Lower lobe of right lung (tissue), 2 donors: ENCODE data around the gene ASB16. TPM values are rescaled to one million over a fixed set of nuclear protein-coding genes. Genes with fewer than 3 reads are reported as not detected.
A peak's percentile ranks its signal among the peaks of the same experiment; 100 is the strongest.

Source experiments
- ATAC-seq, 2 donors: fragments of 200-7000 bp; cut with Tn5 transposase; one replicate each; pipeline ENCODE4 v1.9.1; 2020 to 2022; ENCODE audit warnings: mild to moderate bottlenecking in 2 of 2, moderate library complexity in 2 of 2
- DNase-seq: peaks from one replicate; pipeline ENCODE4 v3.0.0-alpha.2; 2020
- H3K27ac ChIP-seq: fragments of 200-600 bp; one replicate; pipeline ENCODE4 v1.8.0; 2022
- H3K27me3 ChIP-seq: fragments of 200-600 bp; one replicate; pipeline ENCODE4 v1.8.0; 2022; ENCODE audit warnings: low read depth
- H3K36me3 ChIP-seq: fragments of 200-600 bp; one replicate; pipeline ENCODE4 v1.8.0; 2022; ENCODE audit warnings: mild to moderate bottlenecking
- H3K4me1 ChIP-seq: fragments of 200-600 bp; one replicate; pipeline ENCODE4 v1.8.0; 2022
- H3K4me3 ChIP-seq: fragments of 200-600 bp; one replicate; pipeline ENCODE4 v1.8.0; 2022; ENCODE audit warnings: mild to moderate bottlenecking
- H3K9me3 ChIP-seq: fragments of 200-600 bp; one replicate; pipeline ENCODE4 v1.8.0; 2022
- intact Hi-C: fragments of 100-400 bp; cut with DNase I; formaldehyde crosslinking; loops from one replicate; pipeline ENCODE4 v1.11.0; 2022
- total RNA-seq: library from RNA; stranded (reverse); fragmentation: NEBNext Ultra II Directional; extraction: Animal tissue kit (Norgen Biotek cat#: 25700); gene quantifications from one replicate; pipeline ENCODE4 v1.2.1, GENCODE V29; 2021
- TF ChIP-seq, protein P1 (sequence below): fragments of 200-600 bp; IDR thresholded peaks from one replicate; pipeline ENCODE4 v1.8.0; 2022; ENCODE audit warnings: antibody characterized with exemption, mild to moderate bottlenecking
- donor health status: DM: no; HTN: yes; CAD: no; lungs with severe emphysema.

ASB16 gene
- total RNA-seq, 1 donor from 2014 or later, result not detected

DNA sequence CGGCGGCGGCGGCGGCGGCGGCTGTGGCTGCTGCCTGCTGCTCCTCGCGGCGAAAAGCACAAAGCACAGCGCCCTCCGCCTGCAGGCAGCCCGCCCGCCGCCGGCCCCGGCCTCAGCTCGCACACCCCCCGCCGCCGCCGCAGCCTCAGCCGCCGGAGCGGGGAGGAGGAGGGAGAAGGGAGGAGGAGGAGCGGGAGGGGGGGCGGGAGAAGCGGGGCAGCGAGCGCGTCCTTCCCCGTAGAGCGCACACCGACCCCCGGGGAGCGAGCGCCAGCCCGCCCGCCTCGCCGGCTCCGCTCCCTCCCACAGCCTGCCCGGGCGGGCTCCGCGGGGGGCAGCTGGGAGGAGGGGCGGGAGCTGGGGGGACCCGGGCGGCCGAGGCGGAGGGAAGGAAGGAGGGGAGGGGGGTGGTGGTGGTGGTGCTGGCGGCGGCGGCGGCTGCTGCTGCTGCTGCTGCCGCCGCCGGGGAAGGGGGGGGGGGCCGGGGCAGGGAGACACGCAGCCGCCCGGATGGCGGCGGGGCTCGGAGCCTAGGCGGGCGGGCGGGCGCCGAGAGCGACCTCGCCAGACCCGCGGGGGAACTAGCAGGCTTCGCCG, 49.2 kb downstream of the ASB16 start, which contains the start of gene UBTF:
Gene UBTF, minus strand, starts transcription at position 60 of the 597 bp plus-strand sequence. CDS start 1,446 bp downstream, outside the sequence.
- ATAC-seq (peak; percentile 7 to 33), DNase-seq (peak; percentile 76)
- no peaks in the 10 kb centered on the region for H3K27me3 ChIP-seq
- peaks cover 31% of the 10 kb centered on the region for H3K36me3 ChIP-seq
- peak within 1 kb of the TSS; percentile 96 for H3K27ac ChIP-seq
- H3K9me3 ChIP-seq, result no peaks in the 10 kb centered on the region
- intact Hi-C loops, result loop anchor here (10.0 kb wide), 1 partner anchor 125 kb away; the partner anchor contains the start of gene GRN
- TF ChIP-seq, protein P1, sequence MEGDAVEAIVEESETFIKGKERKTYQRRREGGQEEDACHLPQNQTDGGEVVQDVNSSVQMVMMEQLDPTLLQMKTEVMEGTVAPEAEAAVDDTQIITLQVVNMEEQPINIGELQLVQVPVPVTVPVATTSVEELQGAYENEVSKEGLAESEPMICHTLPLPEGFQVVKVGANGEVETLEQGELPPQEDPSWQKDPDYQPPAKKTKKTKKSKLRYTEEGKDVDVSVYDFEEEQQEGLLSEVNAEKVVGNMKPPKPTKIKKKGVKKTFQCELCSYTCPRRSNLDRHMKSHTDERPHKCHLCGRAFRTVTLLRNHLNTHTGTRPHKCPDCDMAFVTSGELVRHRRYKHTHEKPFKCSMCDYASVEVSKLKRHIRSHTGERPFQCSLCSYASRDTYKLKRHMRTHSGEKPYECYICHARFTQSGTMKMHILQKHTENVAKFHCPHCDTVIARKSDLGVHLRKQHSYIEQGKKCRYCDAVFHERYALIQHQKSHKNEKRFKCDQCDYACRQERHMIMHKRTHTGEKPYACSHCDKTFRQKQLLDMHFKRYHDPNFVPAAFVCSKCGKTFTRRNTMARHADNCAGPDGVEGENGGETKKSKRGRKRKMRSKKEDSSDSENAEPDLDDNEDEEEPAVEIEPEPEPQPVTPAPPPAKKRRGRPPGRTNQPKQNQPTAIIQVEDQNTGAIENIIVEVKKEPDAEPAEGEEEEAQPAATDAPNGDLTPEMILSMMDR, result no peak
- H3K4me1 ChIP-seq, result peaks cover 41% of the 10 kb centered on the region
- peak within 1 kb of the TSS; percentile 97 for H3K4me3 ChIP-seq

- TF ChIP-seq, protein P1, result peak; percentile 7
- no peaks in the 10 kb centered on the region for H3K27me3 ChIP-seq
- peak overlapping the region; percentile 96 for H3K27ac ChIP-seq
- peak overlapping the region; percentile 97 for H3K4me3 ChIP-seq
- intact Hi-C loops, result no loop called here
- no peaks in the 10 kb centered on the region for H3K9me3 ChIP-seq
- peaks cover 41% of the 10 kb centered on the region for H3K4me1 ChIP-seq
- ATAC-seq (peak; percentile 44 to 57), DNase-seq (peak; percentile 70)
- peaks cover 24% of the 10 kb centered on the region for H3K36me3 ChIP-seq
These were observed 49.9 kb downstream of the ASB16 start for GRCh38 chr17:44220213-44221083.

GRCh38 chr17:44221084-44221861, 50.8 kb downstream of the ASB16 start:
- Histone ChIP-seq H3K9me3 (no peaks in the 10 kb centered on the region), H3K4me3 (peak overlapping the region; percentile 97), H3K4me1 (peaks cover 38% of the 10 kb centered on the region), H3K27me3 (no peaks in the 10 kb centered on the region), H3K27ac (peak overlapping the region; percentile 96), H3K36me3 (peaks cover 15% of the 10 kb centered on the region)
- peak; percentile 49 to 61 for ATAC-seq
- intact Hi-C loops, result no loop called here
- DNase-seq, result peak; percentile 82
- TF ChIP-seq, protein P1, result no peak

DNA sequence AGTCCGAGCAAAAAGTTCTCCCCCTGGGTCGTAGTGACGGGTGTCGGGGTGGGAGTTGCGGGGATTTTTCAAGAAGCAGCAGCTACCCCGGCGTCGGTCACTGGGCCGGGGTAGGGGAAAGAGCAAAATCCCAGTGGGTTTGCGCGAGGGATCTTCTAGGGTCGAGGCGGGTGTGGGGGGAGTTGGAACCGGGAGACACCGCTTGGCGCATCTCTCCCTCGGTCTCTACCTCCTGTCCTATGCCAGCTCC, 51.3 kb downstream of the ASB16 start:
- intact Hi-C loops, result no loop called here
- Histone ChIP-seq H3K9me3 (no peaks in the 10 kb centered on the region), H3K4me1 (peaks cover 33% of the 10 kb centered on the region), H3K27ac (peak overlapping the region; percentile 96), H3K4me3 (peak overlapping the region; percentile 97), H3K36me3 (peaks cover 10% of the 10 kb centered on the region), H3K27me3 (no peaks in the 10 kb centered on the region)
- TF ChIP-seq, protein P1, result no peak
- ATAC-seq (peak in 1 of 2 donors; percentile 0), DNase-seq (no peak)

GRCh38 chr17:44222112-44222869, 51.8 kb downstream of the ASB16 start:
- Histone ChIP-seq H3K27me3 (no peaks in the 10 kb centered on the region), H3K27ac (peak overlapping the region; percentile 96), H3K36me3 (peaks cover 5% of the 10 kb centered on the region), H3K4me3 (peak overlapping the region; percentile 97), H3K4me1 (peaks cover 28% of the 10 kb centered on the region), H3K9me3 (no peaks in the 10 kb centered on the region)
- ATAC-seq (peak; percentile 57), DNase-seq (peak; percentile 84)
- intact Hi-C loops, result no loop called here
- TF ChIP-seq, protein P1, result peak; percentile 17
